Trophoblast cell (in vitro differentiated cells and primary cell): ENCODE data around the gene AP1S1.
"Not testable (repeated sequence)": the region's sequence is repeated elsewhere in the genome, so short reads cannot be mapped to it uniquely, and the experiment has no call there.

Source experiments
- DNase-seq, 2 donors: peaks; one replicate each; pipeline ENCODE4 v3.0.0-alpha.2; 2016
- H2AFZ ChIP-seq: 2 replicates; pipeline ENCODE4 v1.6.1; 2013; ENCODE audit warnings: low read length, moderate library complexity, mild to moderate bottlenecking; ENCODE audit not compliant: insufficient read depth, poor library complexity
- H2AK5ac ChIP-seq: 2 replicates; pipeline ENCODE4 v1.6.1; 2013; ENCODE audit warnings: mild to moderate bottlenecking, low read length
- H2BK120ac ChIP-seq: 2 replicates; pipeline ENCODE4 v1.6.1; 2013; ENCODE audit warnings: low read length, mild to moderate bottlenecking, moderate library complexity; ENCODE audit not compliant: insufficient read depth, poor library complexity
- H2BK12ac ChIP-seq: 2 replicates; pipeline ENCODE4 v1.6.1; 2013; ENCODE audit warnings: mild to moderate bottlenecking, low read length, moderate library complexity
- H2BK5ac ChIP-seq: 2 replicates; pipeline ENCODE4 v1.6.1; 2013; ENCODE audit warnings: low read length, low read depth, moderate library complexity, mild to moderate bottlenecking; ENCODE audit not compliant: poor library complexity
- H3K14ac ChIP-seq: 2 replicates; pipeline ENCODE4 v1.6.1; 2013; ENCODE audit warnings: mild to moderate bottlenecking, low read length
- H3K18ac ChIP-seq: 2 replicates; pipeline ENCODE4 v1.6.1; 2013; ENCODE audit warnings: mild to moderate bottlenecking, low read length
- H3K23ac ChIP-seq: 2 replicates; pipeline ENCODE4 v1.6.1; 2013; ENCODE audit warnings: low read length
- H3K27ac ChIP-seq: 2 replicates; pipeline ENCODE4 v1.5.1; 2013; ENCODE audit warnings: low read depth, mild to moderate bottlenecking, inconsistent platforms, low read length, moderate library complexity
- H3K27me3 ChIP-seq: 2 replicates; pipeline ENCODE4 v1.6.1; 2013; ENCODE audit warnings: inconsistent platforms, mild to moderate bottlenecking, low read length, moderate library complexity; ENCODE audit not compliant: insufficient read depth
- H3K36me3 ChIP-seq, 2 experiments: 1 replicate in 1 of 2; 2 replicates in 1 of 2; pipeline ENCODE4 v1.6.1; 2013; ENCODE audit warnings: low read length in 2 of 2, mild to moderate bottlenecking in 2 of 2, moderate library complexity in 1 of 2; ENCODE audit not compliant: insufficient read depth in 2 of 2, control insufficient read depth in 1 of 2
- H3K4ac ChIP-seq: 2 replicates; pipeline ENCODE4 v1.6.1; 2013; ENCODE audit warnings: low read depth, mild to moderate bottlenecking, low read length, moderate library complexity
- H3K4me1 ChIP-seq, 2 experiments: 1 replicate in 1 of 2; 2 replicates in 1 of 2; pipeline ENCODE4 v1.6.1; 2013; ENCODE audit warnings: low read length in 2 of 2, mild to moderate bottlenecking in 2 of 2, moderate library complexity in 1 of 2; ENCODE audit not compliant: insufficient read depth in 2 of 2, control insufficient read depth in 1 of 2
- H3K4me2 ChIP-seq: 2 replicates; pipeline ENCODE4 v1.6.1; 2013; ENCODE audit warnings: inconsistent platforms, mild to moderate bottlenecking, low read length, moderate library complexity
- H3K4me3 ChIP-seq: 2 replicates; pipeline ENCODE4 v1.5.1; 2013; ENCODE audit warnings: mild to moderate bottlenecking, low read depth, low read length, inconsistent platforms
- H3K79me1 ChIP-seq: one replicate; pipeline ENCODE4 v1.6.1; 2013; ENCODE audit warnings: low read length
- H3K79me2 ChIP-seq: 2 replicates; pipeline ENCODE4 v1.6.1; 2013; ENCODE audit warnings: low read length, mild to moderate bottlenecking; ENCODE audit not compliant: control insufficient read depth, insufficient read depth, poor library complexity
- H3K9ac ChIP-seq: 2 replicates; pipeline ENCODE4 v1.6.1; 2013; ENCODE audit warnings: mild to moderate bottlenecking, low read length
- H3K9me3 ChIP-seq: 2 replicates; pipeline ENCODE4 v1.6.1; 2013; ENCODE audit warnings: low read depth, mild to moderate bottlenecking, control low read depth, inconsistent platforms, low read length; ENCODE audit not compliant: insufficient read depth
- H4K12ac ChIP-seq: 2 replicates; pipeline ENCODE4 v1.6.1; 2013; ENCODE audit warnings: low read depth, mild to moderate bottlenecking, low read length, moderate library complexity
- H4K8ac ChIP-seq: 2 replicates; pipeline ENCODE4 v1.6.1; 2013; ENCODE audit warnings: low read depth, mild to moderate bottlenecking, low read length, moderate library complexity
- H4K91ac ChIP-seq: one replicate; pipeline ENCODE4 v1.6.1; 2013; ENCODE audit warnings: low read depth, mild to moderate bottlenecking, low read length, moderate library complexity
- WGBS: extraction: QIAGEN DNeasy Blood & Tissue Kit; methylation state at CpG from one replicate; pipeline ENCODE4 v1.1.7; 2013; ENCODE audit warnings: missing lambda C conversion rate; ENCODE audit not compliant: insufficient read length, insufficient coverage; ENCODE audit errors: extremely low coverage; 5-methylcytosine and 5-hydroxymethylcytosine counted together

AP1S1 gene

GRCh38 chr7:101195884-101196283 is 41.6 kb downstream of the AP1S1 start:
- Histone ChIP-seq H4K8ac (no peak overlapping the region), H3K14ac (no peak overlapping the region)
- no CpG with 5 or more reads among the region's 17 CpGs for WGBS

GRCh38 chr7:101197991-101198390 is 43.7 kb downstream of the AP1S1 start:
- no peak overlapping the region for H3K27ac ChIP-seq
- H3K36me3 ChIP-seq = no peaks in the 10 kb centered on the region
- no peak overlapping the region for H2AK5ac ChIP-seq
- H4K91ac ChIP-seq = no peak overlapping the region
- peaks cover 3% of the 10 kb centered on the region for H3K9me3 ChIP-seq
- no peak overlapping the region for H2BK5ac ChIP-seq
- no peak overlapping the region for H2BK12ac ChIP-seq
- H2AFZ ChIP-seq = no peak overlapping the region
- no peak overlapping the region for H3K9ac ChIP-seq
- DNase-seq = no peak
- no peak overlapping the region for H4K8ac ChIP-seq
- H3K4me3 ChIP-seq = no peak overlapping the region
- no peaks in the 10 kb centered on the region for H3K79me2 ChIP-seq
- H3K14ac ChIP-seq = no peak overlapping the region
- WGBS = no CpG with 5 or more reads among the region's 21 CpGs
- no peak overlapping the region for H2BK120ac ChIP-seq
- no peak overlapping the region for H3K18ac ChIP-seq
- no peak overlapping the region for H3K4me2 ChIP-seq
- peaks cover 4 to 12% of the 10 kb centered on the region in 2 experiments for H3K4me1 ChIP-seq
- no peak overlapping the region for H4K12ac ChIP-seq
- no peaks in the 10 kb centered on the region for H3K79me1 ChIP-seq
- peaks cover 6% of the 10 kb centered on the region for H3K27me3 ChIP-seq
- H3K23ac ChIP-seq = no peak overlapping the region
- no peak overlapping the region for H3K4ac ChIP-seq

More at GRCh38 chr7:101195884-101196283, 41.6 kb downstream of the AP1S1 start:
- Histone ChIP-seq H4K91ac (no peak overlapping the region), H2BK5ac (no peak overlapping the region), H3K4me3 (no peak overlapping the region), H3K79me2 (no peaks in the 10 kb centered on the region), H3K9ac (no peak overlapping the region), H2BK120ac (no peak overlapping the region), H3K18ac (no peak overlapping the region), H3K4ac (no peak overlapping the region), H3K9me3 (peaks cover 2% of the 10 kb centered on the region), H3K4me1 (peaks cover 1 to 4% of the 10 kb centered on the region in 2 experiments), H3K36me3 (no peaks in the 10 kb centered on the region), H2AK5ac (no peak overlapping the region), H3K27me3 (no peaks in the 10 kb centered on the region), H2BK12ac (no peak overlapping the region), H3K23ac (no peak overlapping the region), H3K79me1 (no peaks in the 10 kb centered on the region), H2AFZ (no peak overlapping the region), H4K12ac (no peak overlapping the region), H3K27ac (no peak overlapping the region), H3K4me2 (no peak overlapping the region)
- no peak for DNase-seq

DNA sequence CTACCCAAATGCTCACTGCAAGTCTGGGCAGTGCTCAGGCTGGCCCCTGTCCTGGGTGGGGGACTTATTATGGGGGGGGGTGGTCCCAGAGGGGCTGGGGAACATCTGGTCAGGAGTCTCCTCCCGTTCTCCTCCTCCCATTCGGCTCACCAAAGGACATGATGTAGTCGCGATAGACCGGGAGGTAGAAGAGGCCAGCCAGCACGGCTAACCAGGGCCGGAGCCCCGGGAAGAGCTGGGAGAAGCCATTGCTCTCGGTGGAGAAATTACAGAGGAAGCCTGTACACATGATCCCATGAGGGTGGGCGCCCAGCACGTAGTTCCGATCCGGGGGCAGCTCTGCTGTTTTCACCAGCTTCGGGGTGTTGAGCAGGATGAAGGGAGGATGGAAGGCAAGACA is 44.2 kb downstream of the AP1S1 start:
- no CpG with 5 or more reads among the region's 14 CpGs for WGBS
- peaks cover 6% of the 10 kb centered on the region for H3K27me3 ChIP-seq

GRCh38 chr7:101199522-101199921 is 45.2 kb downstream of the AP1S1 start:
- not testable (repeated sequence) for H3K27me3 ChIP-seq, H3K23ac ChIP-seq, H3K4me2 ChIP-seq, H2AK5ac ChIP-seq, H4K91ac ChIP-seq, H3K79me2 ChIP-seq, H3K9me3 ChIP-seq, H3K14ac ChIP-seq, H3K9ac ChIP-seq, H4K12ac ChIP-seq, H3K27ac ChIP-seq, H3K36me3 ChIP-seq, H3K79me1 ChIP-seq, H2BK5ac ChIP-seq, H4K8ac ChIP-seq, H3K4me3 ChIP-seq, H2BK120ac ChIP-seq, H2AFZ ChIP-seq, H3K4ac ChIP-seq, H2BK12ac ChIP-seq, H3K18ac ChIP-seq, DNase-seq
- H3K4me1 ChIP-seq = peaks cover 4 to 12% of the 10 kb centered on the region in 2 experiments
- no CpG with 5 or more reads among the region's 10 CpGs for WGBS

More for the DNA sequence above, 44.2 kb downstream of the AP1S1 start:
- Histone ChIP-seq H4K12ac (no peak overlapping the region), H3K27ac (no peak overlapping the region), H2AFZ (no peak overlapping the region), H2AK5ac (no peak overlapping the region), H3K4me1 (peaks cover 4 to 12% of the 10 kb centered on the region in 2 experiments), H3K18ac (no peak overlapping the region), H4K91ac (no peak overlapping the region), H2BK12ac (no peak overlapping the region), H3K4me3 (no peak overlapping the region), H3K4me2 (no peak overlapping the region), H3K9me3 (peaks cover 4% of the 10 kb centered on the region), H4K8ac (no peak overlapping the region), H3K9ac (no peak overlapping the region), H2BK120ac (no peak overlapping the region), H2BK5ac (no peak overlapping the region), H3K23ac (no peak overlapping the region), H3K79me2 (no peaks in the 10 kb centered on the region), H3K4ac (no peak overlapping the region), H3K36me3 (no peaks in the 10 kb centered on the region), H3K14ac (no peak overlapping the region), H3K79me1 (no peaks in the 10 kb centered on the region)
- no peak for DNase-seq
